Cardiac fibroblast (primary cell): ENCODE data around the gene GID8.

Source experiments
- DNase-seq, 2 donors: peaks; one replicate each; pipeline versions ENCODE4 v3.0.0 to v3.0.0-alpha.2; 2010; ENCODE audit warnings: low read depth in 2 of 2
- H3K4me3 ChIP-seq, 2 donors: replicated peaks in 1 of 2; 1 replicate in 1 of 2; 2 replicates in 1 of 2; pipeline ENCODE4 v1.5.1; 2011; ENCODE audit warnings: low read depth in 2 of 2, low read length in 2 of 2, mild to moderate bottlenecking in 2 of 2, moderate library complexity in 1 of 2
- CTCF ChIP-seq: IDR thresholded peaks from one replicate; pipeline ENCODE4 v1.5.1; 2011; ENCODE audit warnings: low read depth, mild to moderate bottlenecking, low read length, inconsistent platforms

GID8 gene

GRCh38 chr20:62933966-62934365 is 4.0 kb upstream of the GID8 start:
- H3K4me3 ChIP-seq, result no peak overlapping the region
- DNase-seq, result no peak
- no peak for TF ChIP-seq CTCF

- DNase-seq, result no peak
- TF ChIP-seq CTCF, result no peak
- no peak overlapping the region for H3K4me3 ChIP-seq
Observed at GRCh38 chr20:62935204-62935967, 2.6 kb upstream of the GID8 start.

- peak overlapping the region in 1 of 2 donors; percentile 96 for H3K4me3 ChIP-seq
- TF ChIP-seq CTCF, result no peak
- no peak for DNase-seq
Observed at GRCh38 chr20:62935968-62936585, 1.9 kb upstream of the GID8 start.

GRCh38 chr20:62937268-62938104 is 461 bp upstream of the GID8 start:
- peak; percentile 96 to 98 for DNase-seq
- no peak for TF ChIP-seq CTCF
- peak overlapping the region; percentile 94 to 96 for H3K4me3 ChIP-seq

GRCh38 chr20:62940875-62941274 is 2.9 kb downstream of the GID8 start:
- TF ChIP-seq CTCF, result no peak
- DNase-seq, result no peak
- no peak overlapping the region for H3K4me3 ChIP-seq

GRCh38 chr20:62941792-62942191 is 3.8 kb downstream of the GID8 start:
- no peak for TF ChIP-seq CTCF
- DNase-seq, result no peak

More at GRCh38 chr20:62941792-62942191, 3.8 kb downstream of the GID8 start:
- no peak overlapping the region for H3K4me3 ChIP-seq
